IMR-90 (cell line): ENCODE measurements around the gene SLC25A21. TPM values are rescaled to one million over a fixed set of nuclear protein-coding genes. Genes with fewer than 3 reads are reported as not detected.

Experiments
- ATAC-seq: fragments of 200-7000 bp; cut with Tn5 transposase; 2 replicates; pipeline ENCODE4 v1.9.1; 2020; ENCODE audit warnings: low read depth, mild to moderate bottlenecking, moderate library complexity
- BruUV-seq: library from RNA; stranded (reverse); fragments of 400-500 nt; replicated peaks from 2 replicates; lab custom pipeline; 2021; lab: Mats Ljungman, UMichigan
- CTCF ChIA-PET: fragments of 300-600 bp; formaldehyde crosslinking; extraction: SDS; loops from one replicate; lab custom pipeline; 2021; ENCODE audit warnings: antibody characterized with exemption; lab: Yijun Ruan, JAX
- POLR2A ChIA-PET: fragments of 300-600 bp; sonication (Branson Sonifier 250); formaldehyde crosslinking; loops from one replicate; lab custom pipeline; 2022; ENCODE audit warnings: antibody characterized with exemption; ENCODE audit not compliant: unreplicated experiment; lab: Charles Lee
- DNase-seq: peaks from one replicate; pipeline ENCODE4 v3.0.0; 2013
- H2AFZ ChIP-seq: replicated peaks from 2 replicates; pipeline ENCODE3; 2013; ENCODE audit warnings: low read length, mild to moderate bottlenecking; ENCODE audit not compliant: poor library complexity
- H2AK5ac ChIP-seq: 2 replicates; pipeline ENCODE4 v1.6.1; 2013; ENCODE audit warnings: low read depth, low read length, inconsistent platforms
- H2AK9ac ChIP-seq: replicated peaks from 2 replicates; pipeline ENCODE3; 2013; ENCODE audit warnings: mild to moderate bottlenecking, low read depth, low read length, moderate library complexity; ENCODE audit not compliant: poor library complexity
- H2BK120ac ChIP-seq: 2 replicates; pipeline ENCODE4 v1.6.1; 2013; ENCODE audit warnings: low read depth, low read length, inconsistent platforms
- H2BK15ac ChIP-seq: 3 replicates; pipeline ENCODE4 v1.6.1; 2013; ENCODE audit warnings: low read depth, low read length, inconsistent platforms
- H2BK20ac ChIP-seq: 2 replicates; pipeline ENCODE4 v1.6.1; 2013; ENCODE audit warnings: low read depth, mild to moderate bottlenecking, inconsistent platforms, low read length, moderate library complexity
- H2BK5ac ChIP-seq: 2 replicates; pipeline ENCODE4 v1.6.1; 2013; ENCODE audit warnings: mild to moderate bottlenecking, low read depth, low read length, inconsistent platforms; ENCODE audit not compliant: poor library complexity, severe bottlenecking
- H3K14ac ChIP-seq: replicated peaks from 2 replicates; pipeline ENCODE4 v1.6.1; 2013; ENCODE audit warnings: low read depth, low read length, inconsistent platforms
- H3K18ac ChIP-seq: 2 replicates; pipeline ENCODE4 v1.6.1; 2013; ENCODE audit warnings: low read depth, low read length, control low read depth
- H3K23ac ChIP-seq: 2 replicates; pipeline ENCODE4 v1.6.1; 2013; ENCODE audit warnings: low read depth, low read length, inconsistent platforms
- H3K27ac ChIP-seq: 2 replicates; pipeline ENCODE4 v1.5.1; 2013; ENCODE audit warnings: mild to moderate bottlenecking, control low read depth, low read length; ENCODE audit not compliant: insufficient read depth
- H3K27me3 ChIP-seq: 2 replicates; pipeline ENCODE4 v1.6.1; 2013; ENCODE audit warnings: low read length; ENCODE audit not compliant: control insufficient read depth, insufficient read depth
- H3K36me3 ChIP-seq: 2 replicates; pipeline ENCODE4 v1.6.1; 2013; ENCODE audit warnings: low read length, mixed read lengths; ENCODE audit not compliant: control insufficient read depth, insufficient read depth
- H3K4ac ChIP-seq: 2 replicates; pipeline ENCODE4 v1.6.1; 2013; ENCODE audit warnings: low read depth, low read length, inconsistent platforms
- H3K4me1 ChIP-seq: 2 replicates; pipeline ENCODE4 v1.6.1; 2013; ENCODE audit warnings: low read length, mixed read lengths; ENCODE audit not compliant: control insufficient read depth, insufficient read depth
- H3K4me2 ChIP-seq: 2 replicates; pipeline ENCODE4 v1.6.1; 2013; ENCODE audit warnings: low read depth, mild to moderate bottlenecking, control low read depth, low read length, moderate library complexity
- H3K4me3 ChIP-seq: 2 replicates; pipeline ENCODE4 v1.5.1; 2013; ENCODE audit warnings: low read depth, mild to moderate bottlenecking, control low read depth, low read length, moderate library complexity; ENCODE audit not compliant: insufficient read depth
- H3K56ac ChIP-seq: 2 replicates; pipeline ENCODE4 v1.6.1; 2013; ENCODE audit warnings: low read length, inconsistent platforms; ENCODE audit not compliant: insufficient read depth; ENCODE audit errors: extremely low read depth
- H3K79me1 ChIP-seq, 2 experiments: 2 replicates each; pipeline ENCODE4 v1.6.1; 2013; ENCODE audit warnings: low read length in 2 of 2, inconsistent platforms in 1 of 2, low read depth in 1 of 2
- H3K9ac ChIP-seq: 2 replicates; pipeline ENCODE4 v1.6.1; 2013; ENCODE audit warnings: low read depth, low read length, control low read depth
- H3K9me1 ChIP-seq: 2 replicates; pipeline ENCODE4 v1.6.1; 2013; ENCODE audit warnings: low read length, inconsistent platforms; ENCODE audit not compliant: insufficient read depth
- H3K9me3 ChIP-seq: 2 replicates; pipeline ENCODE4 v1.6.1; 2013; ENCODE audit warnings: low read length; ENCODE audit not compliant: control insufficient read depth, insufficient read depth
- H4K20me1 ChIP-seq: 2 replicates; pipeline ENCODE4 v1.6.1; 2013; ENCODE audit warnings: low read length, inconsistent platforms; ENCODE audit not compliant: insufficient read depth
- H4K5ac ChIP-seq: 2 replicates; pipeline ENCODE4 v1.6.1; 2013; ENCODE audit warnings: mild to moderate bottlenecking, low read depth, low read length, control low read depth
- H4K8ac ChIP-seq, 2 experiments: 2 replicates each; pipeline ENCODE4 v1.6.1; 2013; ENCODE audit warnings: low read depth in 2 of 2, low read length in 2 of 2, control low read depth in 1 of 2, inconsistent platforms in 1 of 2
- H4K91ac ChIP-seq: 2 replicates; pipeline ENCODE4 v1.6.1; 2013; ENCODE audit warnings: low read depth, low read length, inconsistent platforms; ENCODE audit not compliant: insufficient read depth
- BHLHE40 ChIP-seq: fragments of 150-350 bp; IDR thresholded peaks from 2 replicates; pipeline ENCODE4 v1.6.1; 2016; ENCODE audit warnings: mild to moderate bottlenecking, low read depth, low read length
- CEBPB ChIP-seq: IDR thresholded peaks from 2 replicates; pipeline ENCODE4 v1.6.1; 2012; ENCODE audit warnings: low read depth, low read length, improper control_type of control experiment
- CHD1 ChIP-seq: IDR thresholded peaks from 2 replicates; pipeline ENCODE4 v1.6.1; 2012; ENCODE audit warnings: low read depth, low read length, improper control_type of control experiment
- CTCF ChIP-seq: conservative IDR thresholded peaks from 2 replicates; pipeline ENCODE4 v1.5.1; 2012; ENCODE audit warnings: mild to moderate bottlenecking, low read depth, low read length, improper control_type of control experiment
- ELK1 ChIP-seq: fragments of 150-350 bp; IDR thresholded peaks from 2 replicates; pipeline ENCODE4 v1.6.1; 2016; ENCODE audit warnings: low read depth, mild to moderate bottlenecking, low read length, moderate library complexity, borderline replicate concordance
- FOS ChIP-seq: fragments of 150-350 bp; IDR thresholded peaks from 2 replicates; pipeline ENCODE4 v1.6.1; 2016; ENCODE audit warnings: low read depth, low read length
- MAFK ChIP-seq: IDR thresholded peaks from 2 replicates; pipeline ENCODE4 v1.6.1; 2012; ENCODE audit warnings: low read depth, low read length, improper control_type of control experiment
- MAZ ChIP-seq: IDR thresholded peaks from 2 replicates; pipeline ENCODE4 v1.6.1; 2012; ENCODE audit warnings: low read depth, mild to moderate bottlenecking, low read length, improper control_type of control experiment, moderate library complexity, borderline replicate concordance
- MXI1 ChIP-seq: IDR thresholded peaks from 2 replicates; pipeline ENCODE4 v1.6.1; 2012; ENCODE audit warnings: low read depth, mild to moderate bottlenecking, low read length, moderate library complexity, borderline replicate concordance
- NFE2L2 ChIP-seq: fragments of 150-350 bp; IDR thresholded peaks from 2 replicates; pipeline ENCODE4 v1.6.1; 2016; ENCODE audit warnings: low read depth, mild to moderate bottlenecking, low read length
- POLR2A ChIP-seq: IDR thresholded peaks from 2 replicates; pipeline ENCODE4 v1.6.1; 2012; ENCODE audit warnings: mild to moderate bottlenecking, low read depth, low read length
- RAD21 ChIP-seq: IDR thresholded peaks from 2 replicates; pipeline ENCODE4 v1.6.1; 2012; ENCODE audit warnings: low read length, improper control_type of control experiment
- RCOR1 ChIP-seq: IDR thresholded peaks from 2 replicates; pipeline ENCODE4 v1.6.1; 2012; ENCODE audit warnings: mild to moderate bottlenecking, low read length, improper control_type of control experiment; ENCODE audit not compliant: insufficient replicate concordance
- RFX5 ChIP-seq: IDR thresholded peaks from 2 replicates; pipeline ENCODE4 v1.8.0; 2012; ENCODE audit warnings: low read depth, mild to moderate bottlenecking, low read length, moderate library complexity
- SMC3 ChIP-seq: fragments of 150-350 bp; IDR thresholded peaks from 2 replicates; pipeline ENCODE4 v1.6.1; 2016; ENCODE audit warnings: low read depth, mild to moderate bottlenecking, antibody characterized with exemption, low read length, moderate library complexity
- USF2 ChIP-seq: fragments of 150-350 bp; IDR thresholded peaks from 2 replicates; pipeline ENCODE4 v1.6.1; 2017; ENCODE audit warnings: mild to moderate bottlenecking, antibody characterized with exemption, low read length, low read depth
- dilution Hi-C: fragments of 300-500 bp; cut with HindIII; formaldehyde crosslinking; loops from one replicate; pipeline ENCODE4 v1.14.3; 2018; ENCODE audit warnings: low sequenced_read_pairs; ENCODE audit not compliant: unreplicated experiment
- in situ Hi-C: fragments of 300-500 bp; cut with MboI; formaldehyde crosslinking; loops from 3 replicates; pipeline ENCODE4 v1.14.3; 2019; ENCODE audit warnings: low sequenced_read_pairs, inconsistent platforms, mixed read lengths
- intact Hi-C: fragments of 100-400 bp; cut with micrococcal nuclease; formaldehyde crosslinking; loops from 2 replicates; pipeline ENCODE4 v1.10.0; 2022
- polyA plus RNA-seq, 3 experiments: library from polyadenylated mRNA; depleted of rRNA; stranded (reverse); fragments of >200 nt; gene quantifications; 2 replicates each; pipeline ENCODE4 v1.2.3, GENCODE V29; 2012; ENCODE audit warnings: low replicate concordance in 1 of 3
- total RNA-seq: library from RNA; depleted of rRNA; stranded (reverse); fragments of >200 nt; gene quantifications from 2 replicates; pipeline ENCODE4 v1.2.3, GENCODE V29; 2012

SLC25A21 gene
- total and polyA plus RNA-seq, 2 of the 4 experiments (the other 2 are of a cell fraction) = 0.62 to 0.90 TPM

- ATAC-seq = no peak
- Histone ChIP-seq H3K9ac (no peak overlapping the region), H3K23ac (no peak overlapping the region), H3K4ac (no peak overlapping the region), H3K9me3 (no peaks in the 10 kb centered on the region), H3K18ac (no peak overlapping the region), H2BK5ac (no peak overlapping the region), H3K27ac (no peak overlapping the region), H3K9me1 (no peaks in the 10 kb centered on the region), H3K36me3 (no peaks in the 10 kb centered on the region), H2BK15ac (no peak overlapping the region), H3K79me1 (no peaks in the 10 kb centered on the region), H3K14ac (no peak overlapping the region), H3K56ac (no peak overlapping the region), H4K5ac (no peak overlapping the region), H2AK5ac (no peak overlapping the region), H2AFZ (no peak overlapping the region), H3K4me2 (no peak overlapping the region), H3K27me3 (peaks cover 3% of the 10 kb centered on the region; the same call in 1 of the 2 replicates), H2AK9ac (no peak overlapping the region), H4K8ac (no peak overlapping the region), H2BK20ac (no peak overlapping the region), H2BK120ac (no peak overlapping the region), H3K4me1 (no peaks in the 10 kb centered on the region), H4K20me1 (no peaks in the 10 kb centered on the region), H4K91ac (no peak overlapping the region), H3K4me3 (no peak overlapping the region)
- intact Hi-C loops = loop anchor here (10.0 kb wide), 1 partner anchor 254 kb away; no protein-coding TSS in a partner anchor
- DNase-seq = no peak
- in situ Hi-C loops = no loop called here
- ChIA-PET POLR2A (no interaction called here), CTCF (no interaction called here)
- no TSS peak for BruUV-seq
- dilution Hi-C loops = no loop called here
- TF ChIP-seq CEBPB = no peak
- no peak for TF ChIP-seq ELK1
- TF ChIP-seq RCOR1 = no peak
- no peak for TF ChIP-seq CTCF
- no peak for TF ChIP-seq RFX5
- TF ChIP-seq BHLHE40 = no peak
- no peak for TF ChIP-seq CHD1
- TF ChIP-seq MAZ = no peak
- no peak for TF ChIP-seq POLR2A
- no peak for TF ChIP-seq NFE2L2
- no peak for TF ChIP-seq RAD21
- no peak for TF ChIP-seq SMC3
- TF ChIP-seq MAFK = no peak
- no peak for TF ChIP-seq FOS
- no peak for TF ChIP-seq MXI1
- no peak for TF ChIP-seq USF2
Observed at GRCh38 chr14:36860831-36861230, 311.6 kb downstream of the SLC25A21 start.
